GM18502 (cell line): Measurements from ENCODE around the gene ZNF419.
A peak's percentile ranks its signal among the peaks of the same experiment; 100 is the strongest.
"Not testable (repeated sequence)": the region's sequence is repeated elsewhere in the genome, so short reads cannot be mapped to it uniquely, and the experiment has no call there.

Source experiments
- ATAC-seq: cut with Tn5 transposase; IDR thresholded peaks from one replicate; pipeline ENCODE4 v1.9.1; 2021; ENCODE audit warnings: mild to moderate bottlenecking; ENCODE audit not compliant: unreplicated experiment, poor library complexity

ZNF419 gene

GRCh38 chr19:57487477-57488298 is at the start of gene ZNF419:
TSS of gene ZNF419 (plus strand) at chr19:57487750. CDS start at chr19:57487951, 201 bp downstream.
- peak; percentile 95 for ATAC-seq

DNA sequence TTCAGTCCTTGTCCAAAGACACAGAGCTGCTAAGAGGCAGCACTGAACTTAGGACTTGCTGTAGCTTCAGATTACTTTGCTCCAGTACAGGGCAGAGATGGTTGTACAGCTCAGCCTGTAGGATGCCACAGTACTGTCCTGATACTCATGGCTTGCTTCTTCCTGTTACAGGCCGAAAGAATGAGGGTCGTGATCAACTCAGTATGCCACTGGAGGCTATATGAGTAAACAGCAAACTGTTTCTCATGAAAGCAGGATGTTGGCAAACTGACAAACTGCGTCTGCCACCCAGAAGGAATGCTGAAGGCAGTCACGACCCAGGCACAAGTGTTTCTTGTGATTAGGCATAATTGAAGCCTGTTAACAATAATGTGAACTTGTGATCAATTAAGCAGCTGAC is 49.6 kb upstream of the ZNF419 start:
- no peak for ATAC-seq

DNA sequence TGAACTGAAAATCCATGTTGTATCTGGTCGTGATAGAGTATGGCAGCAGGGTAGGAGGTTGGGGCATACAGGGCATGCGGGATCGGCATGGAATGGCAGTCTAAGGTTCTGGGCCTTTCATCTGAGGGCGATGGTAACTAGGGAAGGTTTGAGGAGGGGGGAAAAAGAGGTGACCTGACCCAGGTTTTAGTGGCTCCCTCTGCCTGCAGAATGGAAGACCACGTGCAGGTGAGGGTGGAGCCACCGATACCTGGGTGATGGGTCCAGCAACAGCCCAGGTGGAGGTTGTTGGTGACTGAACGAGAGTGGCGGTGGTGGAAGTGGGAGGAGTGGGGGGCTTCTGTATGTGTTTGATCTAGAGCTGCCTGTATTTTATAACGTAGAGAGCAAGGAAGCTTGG is 48.6 kb upstream of the ZNF419 start:
- no peak for ATAC-seq

GRCh38 chr19:57441979-57442752 is 45.4 kb upstream of the ZNF419 start:
- ATAC-seq, result no peak

DNA sequence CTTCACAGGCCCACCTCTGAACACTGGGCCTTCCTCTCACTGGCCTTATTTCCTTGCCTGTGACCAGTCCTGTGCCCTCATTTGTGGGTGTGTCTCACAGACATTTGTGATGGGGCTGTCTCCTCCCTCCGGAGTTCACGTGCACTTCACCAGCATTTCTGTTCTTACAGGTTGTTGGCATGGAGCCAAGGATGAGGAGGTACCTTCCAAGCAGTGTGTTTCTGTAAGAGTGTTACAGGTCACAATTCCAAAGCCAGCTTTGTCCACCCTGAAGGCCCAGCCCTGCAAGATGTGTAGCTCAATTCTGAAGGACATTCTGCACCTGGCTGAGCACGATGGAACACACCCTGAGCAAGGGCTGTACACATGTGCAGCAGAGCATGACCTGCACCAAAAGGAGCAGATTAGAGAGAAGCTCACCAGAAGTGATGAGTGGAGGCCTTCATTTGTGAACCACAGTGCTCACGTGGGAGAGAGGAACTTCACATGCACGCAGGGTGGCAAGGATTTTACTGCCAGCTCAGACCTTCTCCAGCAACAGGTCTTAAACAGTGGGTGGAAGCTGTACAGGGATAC is 44.3 kb upstream of the ZNF419 start:
- no peak for ATAC-seq

GRCh38 chr19:57452307-57452706 is 35.2 kb upstream of the ZNF419 start:
- ATAC-seq, result no peak

GRCh38 chr19:57465680-57466381 is 21.7 kb upstream of the ZNF419 start:
- no peak for ATAC-seq

DNA sequence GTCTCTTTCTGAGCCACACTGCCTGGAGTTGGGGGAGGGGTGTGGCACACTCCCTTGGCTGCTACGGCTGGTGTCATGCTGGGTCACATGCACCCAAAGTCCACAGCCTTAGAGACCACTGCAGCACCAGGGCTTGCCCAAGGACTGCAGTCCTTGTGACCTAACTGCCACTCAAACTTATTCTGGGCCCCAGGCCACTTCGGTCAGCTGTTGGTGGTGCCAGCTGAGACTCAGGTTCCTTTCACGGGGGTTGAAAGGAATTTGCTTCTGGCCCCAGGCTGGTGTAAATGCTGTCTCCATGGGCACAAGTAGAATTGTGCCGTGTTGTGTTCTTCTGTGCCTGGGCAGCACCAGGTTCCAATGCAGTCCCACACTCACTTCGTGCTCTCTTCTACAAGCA is 21.1 kb upstream of the ZNF419 start:
- no peak for ATAC-seq

DNA sequence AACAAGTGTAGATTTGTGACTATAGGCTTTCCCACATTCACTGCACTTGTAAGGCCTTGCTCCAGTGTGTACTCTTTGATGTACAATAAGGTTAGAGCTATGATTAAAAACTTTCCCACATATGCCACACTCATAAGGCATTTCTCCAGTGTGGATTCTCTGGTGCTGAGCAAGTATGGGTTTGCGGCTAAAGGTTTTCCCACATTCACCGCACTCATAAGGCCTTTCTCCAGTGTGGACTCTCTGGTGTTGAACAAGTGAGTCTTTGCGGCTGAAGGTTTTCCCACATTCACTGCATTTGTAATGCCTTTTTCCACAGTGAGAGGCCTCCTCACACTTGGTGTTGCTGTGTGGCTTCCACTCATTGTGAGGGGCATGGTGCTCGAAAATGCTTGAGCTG is 13.9 kb upstream of the ZNF419 start:
- ATAC-seq, result no peak

DNA sequence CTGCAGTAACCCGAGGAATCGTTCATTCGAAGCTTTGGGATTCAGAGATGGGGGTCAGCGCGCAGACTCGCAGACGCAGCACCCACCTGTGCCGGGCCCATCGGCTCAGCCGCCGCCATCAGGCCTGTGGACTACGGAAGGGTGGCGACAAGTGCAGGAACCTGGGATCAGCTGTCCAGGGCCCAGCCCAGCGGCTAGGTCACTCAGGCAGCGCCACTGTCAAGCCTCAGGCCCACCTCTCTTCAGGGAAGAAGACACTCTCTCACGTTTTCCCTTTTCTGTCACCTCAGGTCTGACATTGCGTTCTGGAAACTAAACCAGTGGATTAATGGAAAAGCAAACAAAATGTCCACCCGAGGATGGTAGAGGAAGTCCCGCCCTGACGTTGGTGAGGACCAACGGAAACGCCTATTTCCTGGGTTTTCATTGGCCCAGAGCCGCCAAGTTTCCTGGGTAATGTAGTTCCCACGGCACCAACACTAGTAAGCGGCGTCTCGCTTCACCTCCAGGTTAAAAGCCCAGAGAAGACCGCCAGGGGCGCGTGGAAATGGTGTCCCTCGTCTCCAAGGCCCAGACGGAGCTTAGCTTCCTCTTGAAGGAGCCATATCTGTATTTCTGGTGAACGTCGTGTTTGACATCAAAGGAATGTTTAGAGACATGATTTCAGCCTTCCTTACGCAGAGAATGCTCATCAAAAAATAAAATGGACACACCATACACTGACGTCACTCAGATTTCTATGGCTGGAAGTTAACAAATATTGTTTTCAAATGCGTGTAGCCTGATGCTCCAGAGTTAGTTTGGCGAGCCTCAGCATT is 10.2 kb upstream of the ZNF419 start, which contains the start of gene ZNF772:
TSS of gene ZNF772 (minus strand) at position 376 of the 818 bp plus-strand sequence. CDS start at position 119, 257 bp downstream.
- peak; percentile 94 for ATAC-seq

DNA sequence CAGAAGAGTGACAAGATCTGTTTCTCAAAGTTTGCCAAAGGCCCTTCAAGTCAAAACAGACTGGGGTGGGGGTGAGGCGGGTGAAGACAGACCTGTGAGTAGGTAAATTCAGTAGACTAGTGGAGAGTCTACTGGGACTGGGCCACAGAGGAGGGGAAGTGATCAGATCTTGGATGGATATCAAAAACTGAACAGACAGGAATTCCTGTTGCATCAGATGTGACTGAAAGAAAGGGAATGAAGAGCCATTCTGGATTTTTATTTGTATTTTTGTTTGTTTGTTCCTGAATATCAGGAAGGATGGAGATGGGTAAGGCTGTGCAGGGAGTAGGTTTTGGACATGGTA is 722 bp downstream of the ZNF419 start:
- ATAC-seq, result not testable (repeated sequence)

- ATAC-seq, result not testable (repeated sequence)
Measured at GRCh38 chr19:57499332-57499679, 11.8 kb downstream of the ZNF419 start.

- ATAC-seq, result peak; percentile 96
Measured at GRCh38 chr19:57499680-57500395, 12.3 kb downstream of the ZNF419 start, which contains the start of gene ZNF773. TSS of gene ZNF773 (plus strand) at chr19:57499938. CDS start at chr19:57500081, 143 bp downstream.

- ATAC-seq, result not testable (repeated sequence)
Measured at GRCh38 chr19:57500400-57500799, 12.8 kb downstream of the ZNF419 start.

DNA sequence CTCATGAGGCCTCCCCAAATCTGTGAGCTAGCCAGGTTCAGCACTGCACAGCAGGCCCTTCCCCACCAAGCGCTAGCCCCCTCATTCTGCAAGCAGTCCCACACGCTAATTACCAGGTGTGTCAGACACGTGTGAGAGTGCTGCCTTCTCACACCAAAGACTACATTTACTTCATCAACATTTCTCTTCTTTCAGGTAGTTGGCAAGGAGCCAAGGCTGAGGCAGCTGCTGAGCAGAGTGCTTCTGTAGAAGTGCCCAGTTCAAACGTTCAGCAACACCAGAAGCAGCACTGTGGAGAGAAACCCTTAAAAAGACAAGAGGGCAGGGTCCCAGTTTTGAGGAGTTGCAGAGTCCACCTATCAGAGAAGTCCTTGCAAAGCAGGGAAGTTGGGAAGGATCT is 18.6 kb downstream of the ZNF419 start:
- ATAC-seq, result no peak

GRCh38 chr19:57511484-57511883 is 23.9 kb downstream of the ZNF419 start:
- ATAC-seq, result no peak

GRCh38 chr19:57512845-57513244 is 25.3 kb downstream of the ZNF419 start:
- no peak for ATAC-seq

DNA sequence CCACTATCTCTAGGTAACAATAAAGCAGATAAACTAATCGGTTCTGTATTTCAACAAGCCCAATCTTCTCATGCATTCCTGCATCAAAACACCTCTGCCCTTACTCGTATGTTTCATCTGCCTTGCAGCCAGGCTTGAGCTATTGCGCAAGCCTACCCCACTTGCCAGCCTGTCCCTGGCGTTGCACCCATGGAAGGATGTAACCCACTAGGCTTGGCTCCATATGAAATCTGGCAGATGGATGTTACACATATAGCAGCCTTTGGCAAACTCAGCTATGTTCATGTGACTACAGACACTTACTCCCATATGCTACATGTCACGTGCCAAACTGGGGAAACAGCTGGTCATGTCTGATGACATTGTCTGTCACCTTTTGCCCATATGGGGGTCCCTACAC is 27.7 kb downstream of the ZNF419 start:
- no peak for ATAC-seq

- not testable (repeated sequence) for ATAC-seq
Measured at GRCh38 chr19:57518021-57518420, 30.5 kb downstream of the ZNF419 start.
